K562 (cell line): ENCODE data around the gene DLL4. TPM values are rescaled to one million over a fixed set of nuclear protein-coding genes. Genes with fewer than 3 reads are reported as not detected.

Experiments used
- ATAC-seq: fragments of 200-7000 bp; cut with Tn5 transposase; 3 replicates; pipeline ENCODE4 v1.9.1; 2020; ENCODE audit warnings: moderate library complexity
- BruUV-seq: library from RNA; stranded (reverse); fragments of 400-500 nt; replicated peaks from 2 replicates; lab custom pipeline; 2021; lab: Mats Ljungman, UMichigan
- CTCF ChIA-PET: fragments of 300-600 bp; formaldehyde crosslinking; extraction: SDS; loops from one replicate; lab custom pipeline; 2021; ENCODE audit warnings: low intra/inter-chr PET ratio; lab: Yijun Ruan, JAX
- POLR2A ChIA-PET: fragments of 300-600, 350-650 bp; sonication (Branson Sonifier 250); formaldehyde crosslinking; extraction: SDS; loops from one replicate; lab custom pipeline; 2021; ENCODE audit warnings: antibody characterized with exemption, inconsistent platforms; lab: Yijun Ruan, JAX
- DNase-seq, 4 experiments: peaks; one replicate each; pipeline versions ENCODE4 v3.0.0 to v3.0.0-alpha.2; 2011 to 2018; ENCODE audit warnings: low spot score in 3 of 4, mixed read lengths in 3 of 4; ENCODE audit errors: extremely low read depth in 1 of 4
- FAIRE-seq: peaks from 2 replicates; lab custom pipeline; 2011; peaks lifted over from hg19 to GRCh38; lab: Jason Lieb, UNC
- H2AFZ ChIP-seq: 2 replicates; pipeline ENCODE4 v1.6.0; 2011; ENCODE audit warnings: low read depth, low read length, control low read depth, inconsistent platforms
- H3K27ac ChIP-seq: fragments of 200-600 bp; 3 replicates; pipeline ENCODE4 v1.8.0; 2011; ENCODE audit warnings: low read depth, mild to moderate bottlenecking, control low read depth, inconsistent platforms, low read length, moderate library complexity, mixed read lengths; ENCODE audit errors: extremely low read depth
- H3K27me3 ChIP-seq, 2 experiments: fragments of 300-600 bp in 1 of 2; 2 replicates in 1 of 2; 3 replicates in 1 of 2; pipeline versions ENCODE4 v1.6.0 to v1.8.0; 2011; ENCODE audit warnings: inconsistent platforms in 2 of 2, low read length in 2 of 2, mild to moderate bottlenecking in 1 of 2, mixed read lengths in 1 of 2, moderate library complexity in 1 of 2; ENCODE audit not compliant: control insufficient read depth in 2 of 2, insufficient read depth in 2 of 2
- H3K36me3 ChIP-seq: fragments of 300-600 bp; 3 replicates; pipeline ENCODE4 v1.8.0; 2011; ENCODE audit warnings: mild to moderate bottlenecking, low read length, inconsistent platforms; ENCODE audit not compliant: control insufficient read depth, insufficient read depth
- H3K4me1 ChIP-seq, 2 experiments: fragments of 200-600 bp in 1 of 2; replicated peaks in 1 of 2; 2 replicates in 1 of 2; 3 replicates in 1 of 2; pipeline versions ENCODE4 v1.5.1 to v1.8.0; 2011; ENCODE audit warnings: inconsistent platforms in 2 of 2, low read length in 2 of 2, mild to moderate bottlenecking in 1 of 2, mixed read lengths in 1 of 2, moderate library complexity in 1 of 2; ENCODE audit not compliant: control insufficient read depth in 2 of 2, insufficient read depth in 2 of 2
- H3K4me2 ChIP-seq: 2 replicates; pipeline ENCODE4 v1.6.1; 2011; ENCODE audit warnings: low read length, control low read depth, inconsistent platforms, mixed read lengths; ENCODE audit not compliant: insufficient read depth
- H3K4me3 ChIP-seq: fragments of 200-600 bp; sonication (generic), shearing (Covaris generic); 2 replicates; pipeline ENCODE4 v1.5.1; 2016; ENCODE audit warnings: control low read depth, inconsistent platforms
- H3K79me2 ChIP-seq: fragments of 200-600 bp; 3 replicates; pipeline ENCODE4 v1.8.0; 2011; ENCODE audit warnings: low read length, inconsistent platforms; ENCODE audit not compliant: control insufficient read depth, insufficient read depth
- H3K9ac ChIP-seq, 2 experiments: 2 replicates each; pipeline versions ENCODE4 v1.6.0 to v1.6.1; 2011; ENCODE audit warnings: low read depth in 2 of 2, low read length in 2 of 2, control low read depth in 1 of 2, inconsistent platforms in 1 of 2, mild to moderate bottlenecking in 1 of 2, mixed read lengths in 1 of 2; ENCODE audit not compliant: insufficient read depth in 1 of 2
- H3K9me1 ChIP-seq: one replicate; pipeline ENCODE4 v1.6.0; 2011; ENCODE audit warnings: inconsistent platforms, mild to moderate bottlenecking, low read length, moderate library complexity; ENCODE audit not compliant: control insufficient read depth, insufficient read depth
- H3K9me3 ChIP-seq: replicated peaks from 2 replicates; pipeline ENCODE4 v1.5.1; 2011; ENCODE audit warnings: low read depth, low read length, inconsistent platforms; ENCODE audit not compliant: control insufficient read depth, insufficient read depth
- H4K20me1 ChIP-seq: replicated peaks from 2 replicates; pipeline ENCODE4 v1.6.1; 2011; ENCODE audit warnings: low read length, inconsistent platforms, mixed read lengths; ENCODE audit not compliant: control insufficient read depth, insufficient read depth
- ARID4B ChIP-seq: sonication (generic); formaldehyde crosslinking; IDR thresholded peaks from 2 replicates; pipeline ENCODE4 v1.8.0; 2022; ENCODE audit warnings: mild to moderate bottlenecking, missing genetic modification reagents
- ATF3 ChIP-seq, 2 experiments: fragments of 450-650 bp in 1 of 2; sonication (generic) in 1 of 2; formaldehyde crosslinking in 1 of 2; IDR thresholded peaks in 1 of 2; conservative IDR thresholded peaks in 1 of 2; 2 replicates each; pipeline versions ENCODE4 v1.6.1 to v1.8.1; 2016 to 2023; ENCODE audit warnings: mild to moderate bottlenecking in 2 of 2, moderate library complexity in 2 of 2, inconsistent platforms in 1 of 2, missing genetic modification reagents in 1 of 2
- DLX4 ChIP-seq: fragments of 250-450 bp; sonication (Bioruptor Pico); IDR thresholded peaks from 2 replicates; pipeline ENCODE4 v1.6.1; 2021; ENCODE audit warnings: mild to moderate bottlenecking
- HOXB6 ChIP-seq: fragments of 250-450 bp; sonication (Bioruptor Pico); IDR thresholded peaks from 2 replicates; pipeline ENCODE4 v1.5.1; 2022; ENCODE audit warnings: mild to moderate bottlenecking, borderline replicate concordance
- JUNB ChIP-seq: fragments of 450-650 bp; formaldehyde crosslinking; conservative IDR thresholded peaks from 2 replicates; pipeline ENCODE4 v1.4.0; 2020; ENCODE audit warnings: mild to moderate bottlenecking
- SNRNP70 ChIP-seq: fragments of 200-400 bp; formaldehyde crosslinking; optimal IDR thresholded peaks from 2 replicates; pipeline ENCODE3; 2017; ENCODE audit warnings: low read depth, low read length
- WGBS: fragments of 100-300 bp; shearing (Covaris generic); methylation state at CpG from one replicate; pipeline ENCODE4 v1.1.6; 2016; ENCODE audit warnings: low coverage, mixed read lengths; ENCODE audit not compliant: insufficient coverage; ENCODE audit errors: missing lambda C conversion rate; 5-methylcytosine and 5-hydroxymethylcytosine counted together
- in situ Hi-C: fragments of 300-500 bp; cut with MboI; formaldehyde crosslinking; loops from 4 replicates; pipeline ENCODE4 v1.15.0; 2018; ENCODE audit warnings: inconsistent platforms, mixed read lengths
- intact Hi-C: fragments of 100-400 bp; cut with micrococcal nuclease; formaldehyde crosslinking; loops from 2 replicates; pipeline ENCODE4 v1.14.2; 2022
- polyA plus RNA-seq, 8 experiments: library from polyadenylated mRNA; depleted of rRNA in 4 of 8; stranded (reverse) in 5 of 8; unstranded in 3 of 8; fragments of >200 nt; fragmentation: Nextera tagmentation in 2 of 8; fragmentation: Illumina TruSeq in 1 of 8; extraction: Ambion mirVana in 2 of 8; extraction: Trizol in 1 of 8; gene quantifications; 2 replicates each; pipeline versions ENCODE4 v1.2.1 to v1.2.3, GENCODE V29; 2011 to 2014; ENCODE audit warnings: inconsistent platforms in 1 of 8, missing spikeins in 1 of 8
- total RNA-seq, 7 experiments: library from RNA; depleted of rRNA in 6 of 7; stranded (reverse); fragments of >200 nt in 6 of 7; fragmentation: Illumina TruSeq in 2 of 7; extraction: Trizol in 2 of 7; gene quantifications; 2 replicates each; pipeline versions ENCODE4 v1.2.1 to v1.2.3, GENCODE V29; 2011 to 2021; ENCODE audit warnings: low replicate concordance in 1 of 7

The DLL4 gene
- total and polyA plus RNA-seq, 9 of the 15 experiments (the other 6 are each of a cell fraction or from before 2014, with no cell fraction given), result 0.04 to 1.1 (median 0.41) TPM; not detected in 1

GRCh38 chr15:40918146-40918798 lies 10.9 kb upstream of the DLL4 start:
- in situ Hi-C loops, result no loop called here
- ATAC-seq, result no peak
- no peak for TF ChIP-seq HOXB6 (CRISPR knock-in tag)
- TF ChIP-seq, all 486 proteins: peak for 0

GRCh38 chr15:40918799-40919392 lies 10.2 kb upstream of the DLL4 start:
- Histone ChIP-seq H3K36me3 (no peaks in the 10 kb centered on the region), H3K4me3 (no peak overlapping the region), H3K4me1 (peaks cover 0 to 30% of the 10 kb centered on the region in 2 experiments; a peak in 3 of 5 replicates), H3K9me3 (no peaks in the 10 kb centered on the region), H3K27me3 (no peaks in the 10 kb centered on the region), H4K20me1 (no peaks in the 10 kb centered on the region), H3K4me2 (no peak overlapping the region), H2AFZ (peak overlapping the region; percentile 58), H3K9me1 (no peaks in the 10 kb centered on the region), H3K27ac (no peak overlapping the region), H3K9ac (peak overlapping the region in 1 of 2 experiments; percentile 30; a peak in 1 of 4 replicates), H3K79me2 (no peaks in the 10 kb centered on the region)
- no peak for FAIRE-seq
- ATAC-seq, result peak; percentile 29; the same call in 2 of the 3 replicates
- POLR2A ChIA-PET, result interaction anchor here (0.7 kb wide), 1 partner anchor 234 kb away, joined by 4 read pairs; no protein-coding TSS in a partner anchor
- intact Hi-C loops (no loop called here), in situ Hi-C loops (no loop called here)
- peak in 2 of 4 experiments; percentile 37 for DNase-seq
- WGBS, result 46% methylated on average over 18 of the region's 19 CpGs
- BruUV-seq, result no TSS peak
- CTCF ChIA-PET, result no interaction called here
- TF ChIP-seq SNRNP70 (no peak), ATF3 (IDR thresholded peaks at IDR 0.05) (peak; percentile 20; the same call in 1 of the 2 replicates), ATF3 (CRISPR knock-in tag; conservative IDR thresholded peaks at IDR 0.05) (no peak), DLX4 (CRISPR knock-in tag) (no peak), ARID4B (CRISPR knock-in tag) (no peak), JUNB (CRISPR knock-in tag) (no peak)

More at GRCh38 chr15:40918146-40918798, 10.9 kb upstream of the DLL4 start:
- Histone ChIP-seq H3K9me1 (no peaks in the 10 kb centered on the region), H3K4me3 (no peak overlapping the region), H3K27ac (no peak overlapping the region), H3K4me2 (no peak overlapping the region), H4K20me1 (no peaks in the 10 kb centered on the region), H3K9me3 (no peaks in the 10 kb centered on the region), H3K27me3 (no peaks in the 10 kb centered on the region), H2AFZ (peak overlapping the region; percentile 58; the same call in 1 of the 2 replicates), H3K9ac (peak overlapping the region in 1 of 2 experiments; percentile 0; a peak in 1 of 4 replicates), H3K36me3 (no peaks in the 10 kb centered on the region), H3K79me2 (no peaks in the 10 kb centered on the region), H3K4me1 (peaks cover 0 to 28% of the 10 kb centered on the region in 2 experiments; a peak in 3 of 5 replicates)
- POLR2A ChIA-PET, result no interaction called here
- FAIRE-seq, result no peak
- intact Hi-C loops, result no loop called here
- 40% methylated on average over 15 of the region's 15 CpGs for WGBS
- DNase-seq, result no peak
- BruUV-seq, result no TSS peak
- CTCF ChIA-PET, result no interaction called here
